NCI-H446 (cell line): ENCODE measurements around the gene UBE3B.

Experiments
- DNase-seq, 2 experiments: peaks; one replicate each; lab custom pipeline; 2025; lab: John Stamatoyannopoulos, UW

UBE3B gene

GRCh38 chr12:109552971-109553370 is 75.5 kb downstream of the UBE3B start:
- DNase-seq, result no peak

- no peak for DNase-seq
These were observed 76.0 kb downstream of the UBE3B start for GRCh38 chr12:109553483-109553882.

GRCh38 chr12:109553906-109554500 is 76.6 kb downstream of the UBE3B start:
- DNase-seq, result no peak

GRCh38 chr12:109554761-109555160 is 77.3 kb downstream of the UBE3B start:
- no peak for DNase-seq

GRCh38 chr12:109555431-109556315 is 78.2 kb downstream of the UBE3B start:
- no peak for DNase-seq

GRCh38 chr12:109557200-109557599 is 79.8 kb downstream of the UBE3B start:
- no peak for DNase-seq

- no peak for DNase-seq
These were observed 80.4 kb downstream of the UBE3B start for GRCh38 chr12:109557805-109558204.

- DNase-seq, result no peak
These were observed 81.2 kb downstream of the UBE3B start for GRCh38 chr12:109558374-109559199.

- no peak for DNase-seq
These were observed 81.7 kb downstream of the UBE3B start for GRCh38 chr12:109559200-109559505.

GRCh38 chr12:109559601-109560000 is 82.2 kb downstream of the UBE3B start:
- DNase-seq, result no peak

- no peak for DNase-seq
These were observed 83.7 kb downstream of the UBE3B start for GRCh38 chr12:109560867-109561710.

GRCh38 chr12:109561711-109562030 is 84.2 kb downstream of the UBE3B start:
- no peak for DNase-seq

GRCh38 chr12:109562871-109563270 is 85.4 kb downstream of the UBE3B start:
- DNase-seq, result no peak

GRCh38 chr12:109563291-109564284 is 86.2 kb downstream of the UBE3B start:
- no peak for DNase-seq

GRCh38 chr12:109566424-109566823 is 89.0 kb downstream of the UBE3B start:
- no peak for DNase-seq

GRCh38 chr12:109567296-109567695 is 89.9 kb downstream of the UBE3B start:
- DNase-seq, result no peak

GRCh38 chr12:109567967-109568366 is 90.5 kb downstream of the UBE3B start:
- DNase-seq, result no peak

- no peak for DNase-seq
These were observed 91.1 kb downstream of the UBE3B start for GRCh38 chr12:109568486-109568885.

- DNase-seq, result no peak
These were observed 94.5 kb downstream of the UBE3B start for GRCh38 chr12:109571773-109572505.

GRCh38 chr12:109572506-109572845 is 95.0 kb downstream of the UBE3B start:
- DNase-seq, result no peak
